ENCODE results near the gene NEURL1.

DNA sequence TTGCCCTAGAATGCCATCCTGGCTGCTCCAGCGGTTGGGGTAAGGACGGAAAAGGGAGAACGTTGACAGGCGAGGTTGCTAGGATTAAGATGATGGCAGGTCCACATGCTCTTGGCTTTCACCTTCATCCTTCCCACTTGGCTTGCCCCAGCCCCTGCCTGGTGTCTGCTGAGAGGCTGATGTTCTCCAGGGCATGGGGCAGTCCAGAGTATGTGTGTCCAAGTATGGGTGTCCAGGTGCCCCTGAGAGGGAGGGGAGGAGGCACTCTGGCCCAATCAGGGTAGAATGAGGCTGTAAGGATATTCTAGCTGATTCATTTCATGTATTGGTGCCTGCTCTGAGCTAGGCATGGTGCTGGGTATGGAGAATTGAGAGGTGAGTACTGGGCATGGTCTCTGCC, 12.6 kb downstream of the NEURL1 start:
- TF ChIP-seq SUZ12 (IDR thresholded peaks at IDR 0.05; ENCODE audit: extremely low read depth, insufficient read depth, insufficient read length) (no peak), ZNF274 (IDR thresholded peaks at IDR 0.05; ENCODE audit: low read depth, low read length) (no peak), YY1 (IDR thresholded peaks at IDR 0.05; ENCODE audit: insufficient read depth, insufficient read length) (no peak)
